Stomach (tissue), 4 donors: ENCODE results near the gene CDK17.

Source experiments
- POLR2A ChIP-seq, 4 donors: fragments of 450-650 bp; IDR thresholded peaks; one replicate each; pipeline ENCODE4 v1.6.1; 2016; ENCODE audit warnings: antibody characterized with exemption in 4 of 4, control low read depth in 2 of 4, mild to moderate bottlenecking in 1 of 4, moderate library complexity in 1 of 4
- POLR2AphosphoS5 ChIP-seq, 3 donors: sonication (generic); formaldehyde crosslinking; IDR thresholded peaks; one replicate each; pipeline ENCODE4 v1.6.1; 2016; ENCODE audit warnings: antibody characterized with exemption in 3 of 3
- TF ChIP-seq, protein P1 (sequence below), 7 experiments: fragments of 450-650 bp in 4 of 7; fragments of 200-600 bp in 3 of 7; sonication (generic) in 3 of 7; IDR thresholded peaks; one replicate each; pipeline ENCODE4 v1.5.1; 2016 to 2019; ENCODE audit warnings: antibody characterized with exemption in 7 of 7, control low read depth in 2 of 7, mild to moderate bottlenecking in 1 of 7

- TF ChIP-seq, protein P1, sequence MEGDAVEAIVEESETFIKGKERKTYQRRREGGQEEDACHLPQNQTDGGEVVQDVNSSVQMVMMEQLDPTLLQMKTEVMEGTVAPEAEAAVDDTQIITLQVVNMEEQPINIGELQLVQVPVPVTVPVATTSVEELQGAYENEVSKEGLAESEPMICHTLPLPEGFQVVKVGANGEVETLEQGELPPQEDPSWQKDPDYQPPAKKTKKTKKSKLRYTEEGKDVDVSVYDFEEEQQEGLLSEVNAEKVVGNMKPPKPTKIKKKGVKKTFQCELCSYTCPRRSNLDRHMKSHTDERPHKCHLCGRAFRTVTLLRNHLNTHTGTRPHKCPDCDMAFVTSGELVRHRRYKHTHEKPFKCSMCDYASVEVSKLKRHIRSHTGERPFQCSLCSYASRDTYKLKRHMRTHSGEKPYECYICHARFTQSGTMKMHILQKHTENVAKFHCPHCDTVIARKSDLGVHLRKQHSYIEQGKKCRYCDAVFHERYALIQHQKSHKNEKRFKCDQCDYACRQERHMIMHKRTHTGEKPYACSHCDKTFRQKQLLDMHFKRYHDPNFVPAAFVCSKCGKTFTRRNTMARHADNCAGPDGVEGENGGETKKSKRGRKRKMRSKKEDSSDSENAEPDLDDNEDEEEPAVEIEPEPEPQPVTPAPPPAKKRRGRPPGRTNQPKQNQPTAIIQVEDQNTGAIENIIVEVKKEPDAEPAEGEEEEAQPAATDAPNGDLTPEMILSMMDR (IDR thresholded peaks at IDR 0.05), result no peak
- TF ChIP-seq POLR2AphosphoS5 (IDR thresholded peaks at IDR 0.05), result no peak
- TF ChIP-seq POLR2A (IDR thresholded peaks at IDR 0.05), result no peak
These were observed 5.0 kb downstream of the CDK17 start for GRCh38 chr12:96395236-96395635.
